Right lobe of liver (tissue), 6 donors: ENCODE data around the gene PER2. TPM values are rescaled to one million over a fixed set of nuclear protein-coding genes. Genes with fewer than 3 reads are reported as not detected.

Source experiments
- ATAC-seq, 4 donors: fragments of 200-7000 bp; cut with Tn5 transposase; one replicate each; pipeline ENCODE4 v1.9.1; 2020; ENCODE audit warnings: mild to moderate bottlenecking in 4 of 4, moderate library complexity in 4 of 4
- DNase-seq, 3 donors: peaks; one replicate each; pipeline ENCODE4 v3.0.0-alpha.2; 2020
- H3K27ac ChIP-seq, 3 donors: fragments of 200-600 bp; one replicate each; pipeline ENCODE4 v1.8.0; 2022
- H3K27me3 ChIP-seq, 2 donors: fragments of 200-600 bp; one replicate each; pipeline ENCODE4 v1.8.0; 2022
- H3K36me3 ChIP-seq, 4 donors: fragments of 200-600 bp; sonication (generic) in 1 of 4; one replicate each; pipeline versions ENCODE4 v1.5.1 to v1.8.0; 2017 to 2022; ENCODE audit warnings: control low read depth in 1 of 4
- H3K4me1 ChIP-seq, 4 donors: fragments of 200-600 bp; sonication (generic) in 1 of 4; one replicate each; pipeline versions ENCODE4 v1.5.1 to v1.8.0; 2017 to 2022; ENCODE audit warnings: control low read depth in 1 of 4
- H3K4me3 ChIP-seq, 3 donors: fragments of 200-600 bp; one replicate each; pipeline ENCODE4 v1.8.0; 2022
- H3K9me3 ChIP-seq, 4 donors: fragments of 200-600 bp; sonication (generic) in 1 of 4; one replicate each; pipeline versions ENCODE4 v1.5.1 to v1.8.0; 2017 to 2022; ENCODE audit warnings: control low read depth in 1 of 4
- CTCF ChIP-seq, 4 donors: fragments of 200-600 bp in 3 of 4; fragments of 450-650 bp in 1 of 4; IDR thresholded peaks; one replicate each; pipeline versions ENCODE4 v1.5.1 to v1.8.0; 2016 to 2022; ENCODE audit warnings: antibody characterized with exemption in 4 of 4, mild to moderate bottlenecking in 2 of 4
- POLR2A ChIP-seq: fragments of 450-650 bp; IDR thresholded peaks from one replicate; pipeline ENCODE4 v1.6.1; 2017; ENCODE audit warnings: antibody characterized with exemption, mild to moderate bottlenecking
- WGBS: methylation state at CpG from one replicate; pipeline ENCODE4 v1.1.6; 2018; ENCODE audit warnings: low coverage, low lambda C conversion rate; ENCODE audit not compliant: insufficient coverage; ENCODE audit errors: missing lambda C conversion rate; 5-methylcytosine and 5-hydroxymethylcytosine counted together
- intact Hi-C, 2 donors: fragments of 100-400 bp; cut with DNase I; formaldehyde crosslinking; loops; one replicate each; pipeline versions ENCODE4 v1.11.2 to v1.14.1; 2022
- total RNA-seq, 6 experiments: library from RNA; depleted of rRNA in 2 of 6; stranded (reverse); fragments of >200 nt in 2 of 6; fragmentation: NEBNext Ultra II Directional in 3 of 6; extraction: Animal tissue kit (Norgen Biotek cat#: 25700) in 3 of 6; gene quantifications; one replicate each; pipeline versions ENCODE4 v1.1.0 to v1.2.4, GENCODE V29; 2016 to 2023
- donor health status: DM: no; HTN: yes; CAD: no.
- donor health status: DM: no; HTN: no; CAD: no.
- donor health status: DM: no; HTN: no; CAD: no.
- donor health status: DM: no; HTN: yes; CAD: no.
- donor health status: DM: no; HTN: yes; CAD: no.

The PER2 gene
- total RNA-seq, 6 experiments from 2014 or later: 4.5 to 12.5 (median 6.1) TPM

DNA sequence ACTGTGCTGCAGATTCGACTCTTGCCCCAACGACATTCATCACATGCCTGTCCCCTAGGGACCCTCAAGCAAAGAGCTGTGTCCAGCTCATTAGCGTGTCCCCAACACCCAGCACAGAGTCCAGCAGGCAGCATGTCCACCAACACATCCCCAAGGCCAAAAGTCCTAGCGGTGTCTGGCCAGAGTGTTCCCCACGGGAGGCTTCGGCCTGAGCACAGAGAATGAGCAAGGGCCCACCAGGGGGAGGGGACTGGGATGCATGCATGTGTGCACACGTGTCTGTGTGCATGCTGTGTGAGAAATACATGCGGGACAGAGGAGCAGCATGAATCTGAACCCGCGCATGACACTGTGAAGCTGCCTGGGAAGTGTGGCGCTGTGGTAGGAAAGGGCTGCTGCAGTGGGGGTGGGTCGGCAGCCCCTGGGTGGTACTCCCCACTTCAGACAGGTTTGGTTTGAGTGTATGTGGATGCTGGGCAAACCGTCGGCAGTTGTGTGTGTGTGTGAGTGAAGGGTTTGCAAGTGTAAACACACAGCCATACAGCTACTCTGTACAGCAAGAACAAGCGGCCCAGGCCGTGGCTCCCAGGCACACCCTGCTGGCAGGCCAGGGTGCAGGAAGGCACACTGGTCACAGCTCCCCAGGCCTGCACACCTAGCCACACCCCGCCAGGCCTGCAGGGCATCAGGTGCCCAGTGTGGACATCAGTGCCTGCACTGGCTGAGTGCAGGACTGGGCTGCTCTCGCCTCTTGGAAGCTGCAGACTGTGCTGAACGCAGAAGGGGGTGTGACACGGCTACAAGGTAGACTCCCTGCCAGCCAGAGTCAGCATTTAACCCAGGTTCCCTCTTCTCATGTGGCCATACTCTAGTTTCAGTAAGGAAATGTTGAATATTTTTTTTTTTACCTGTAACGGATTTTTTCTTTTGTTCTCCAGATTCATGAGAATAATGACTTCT lies 29.1 kb downstream of the PER2 start:
- H3K36me3 ChIP-seq: peaks cover 0 to 24% (median 11%) of the 10 kb centered on the region in 4 donors
- TF ChIP-seq CTCF (IDR thresholded peaks at IDR 0.05): no peak
- TF ChIP-seq POLR2A: no peak
- no peaks in the 10 kb centered on the region for H3K9me3 ChIP-seq
- no peak overlapping the region for H3K4me3 ChIP-seq
- H3K27ac ChIP-seq: no peak overlapping the region
- H3K4me1 ChIP-seq: peaks cover 0 to 26% (median 4%) of the 10 kb centered on the region in 4 donors
- H3K27me3 ChIP-seq: no peaks in the 10 kb centered on the region
- DNase-seq (peak in 2 of 3 donors; percentile 24 to 48), ATAC-seq (no peak)
- 81% methylated on average over 7 of the region's 21 CpGs for WGBS
- intact Hi-C loops: loop anchor here in 1 of 2 donors (5.0 kb wide), 1 partner anchor 78 kb away; no protein-coding TSS in a partner anchor

DNA sequence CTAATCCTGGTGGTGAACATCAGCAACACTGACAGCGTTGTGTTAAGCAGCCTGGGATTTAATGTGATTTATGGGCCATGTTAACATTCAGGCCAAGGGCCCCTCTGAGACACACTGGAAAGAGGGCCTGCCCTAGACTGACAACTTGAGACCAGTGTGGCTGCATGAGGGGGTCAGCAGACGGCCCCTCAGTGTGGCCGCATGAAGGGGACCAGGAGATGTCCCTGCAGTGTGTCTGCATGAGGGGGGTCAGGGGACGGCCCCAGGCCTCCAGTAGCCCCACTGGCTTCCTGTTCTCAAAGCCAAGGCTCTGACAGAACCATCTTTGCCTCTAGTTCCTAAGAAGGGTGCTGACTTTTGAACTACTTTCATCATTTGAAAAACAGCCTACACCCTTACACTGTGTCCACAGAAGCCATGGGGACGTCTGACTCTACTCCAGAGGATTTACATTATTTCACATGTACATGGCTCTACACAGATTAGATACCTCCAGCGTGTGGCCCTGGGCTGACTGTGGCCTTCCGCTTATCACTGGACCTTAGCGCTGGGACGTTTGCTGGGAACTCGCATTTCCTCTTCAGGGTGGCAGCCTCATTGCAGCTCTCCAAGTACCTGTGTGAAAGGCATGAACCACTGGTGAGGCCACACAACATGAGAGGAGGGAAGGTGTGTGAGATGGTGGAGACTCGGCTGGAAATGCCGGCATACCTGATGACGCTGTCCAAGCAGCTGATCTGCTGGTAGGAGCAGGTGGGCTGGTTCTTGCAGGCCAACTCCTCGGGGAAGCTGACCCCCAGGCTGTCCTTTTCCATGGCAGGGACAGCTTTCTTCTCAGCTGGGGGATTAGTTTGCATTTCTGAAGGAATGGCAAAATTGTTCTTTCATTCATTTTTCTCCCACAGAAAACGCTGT lies 30.4 kb downstream of the PER2 start:
- 81% methylated on average over 8 of the region's 15 CpGs for WGBS
- TF ChIP-seq POLR2A (no peak), CTCF (IDR thresholded peaks at IDR 0.05) (no peak)
- ATAC-seq (no peak), DNase-seq (peak in 2 of 3 donors; percentile 12 to 31)
- H3K36me3 ChIP-seq: peaks cover 0 to 31% (median 15%) of the 10 kb centered on the region in 4 donors
- H3K9me3 ChIP-seq: no peaks in the 10 kb centered on the region
- H3K27me3 ChIP-seq: no peaks in the 10 kb centered on the region
- H3K4me3 ChIP-seq: no peak overlapping the region
- peaks cover 0 to 14% (median 2%) of the 10 kb centered on the region in 4 donors for H3K4me1 ChIP-seq
- intact Hi-C loops: loop anchor here in 1 of 2 donors (5.0 kb wide), 1 partner anchor 79 kb away; no protein-coding TSS in a partner anchor
- no peak overlapping the region for H3K27ac ChIP-seq

DNA sequence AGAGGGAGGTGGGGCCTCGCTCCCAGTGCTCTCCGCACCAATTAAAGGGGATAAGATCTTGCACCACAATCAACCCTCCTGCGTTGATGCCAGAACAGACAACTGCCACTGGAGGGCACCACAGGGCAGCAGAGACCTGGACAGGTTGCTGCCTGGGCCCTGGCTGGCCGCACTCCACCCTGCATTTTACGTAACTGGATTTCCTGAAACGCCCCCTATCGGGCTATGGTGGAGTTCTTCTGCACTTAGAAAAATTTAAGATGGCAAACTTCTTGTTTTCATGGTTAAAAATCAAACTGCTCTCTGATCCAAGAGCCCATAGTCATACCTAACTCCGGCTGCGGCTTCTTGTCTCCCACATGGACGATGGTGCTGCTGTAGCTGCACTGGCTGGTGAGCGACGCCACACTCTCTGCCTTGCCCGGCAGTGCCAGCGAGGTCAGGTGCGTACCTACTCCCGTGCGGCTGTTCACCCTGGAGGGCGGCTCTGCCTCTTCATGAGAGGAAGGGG lies 31.8 kb downstream of the PER2 start:
- Histone ChIP-seq H3K27me3 (no peaks in the 10 kb centered on the region), H3K4me1 (peaks cover 0 to 7% (median 0%) of the 10 kb centered on the region in 4 donors), H3K9me3 (no peaks in the 10 kb centered on the region), H3K36me3 (peaks cover 0 to 42% (median 18%) of the 10 kb centered on the region in 4 donors), H3K4me3 (no peak overlapping the region), H3K27ac (peak overlapping the region in 2 of 3 donors; percentile 32 to 64)
- intact Hi-C loops: loop anchor here in 1 of 2 donors (5.0 kb wide), 1 partner anchor 81 kb away; no protein-coding TSS in a partner anchor
- peak; percentile 93 to 99 (median 98) for TF ChIP-seq CTCF (IDR thresholded peaks at IDR 0.05)
- no peak for TF ChIP-seq POLR2A
- 19% methylated on average over 3 of the region's 18 CpGs for WGBS
- DNase-seq (peak; percentile 89 to 94 (median 92)), ATAC-seq (peak; percentile 93 to 97 (median 95))

DNA sequence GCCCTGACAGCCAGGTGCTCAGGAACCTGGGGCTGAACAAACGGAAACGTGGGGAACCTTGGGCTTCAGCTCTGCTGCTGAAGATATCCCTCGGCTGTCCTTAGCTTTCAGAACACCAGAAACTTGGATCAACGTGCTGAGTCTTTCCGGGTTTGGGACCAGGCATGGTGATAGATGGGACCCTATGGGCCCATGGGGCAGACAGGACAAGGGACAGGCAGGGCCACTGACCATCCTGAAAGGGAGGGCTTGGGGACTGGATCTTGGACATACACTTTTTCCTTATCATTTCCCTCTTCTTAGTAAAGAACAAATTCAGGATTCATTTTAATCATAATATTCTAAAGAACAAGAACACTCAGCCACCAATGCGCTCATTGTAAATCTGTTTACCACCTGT lies 32.3 kb downstream of the PER2 start:
- WGBS: 81% methylated on average over 5 of the region's 6 CpGs
- no peaks in the 10 kb centered on the region for H3K27me3 ChIP-seq
- no peak for TF ChIP-seq CTCF (IDR thresholded peaks at IDR 0.05)
- no peak for TF ChIP-seq POLR2A
- H3K4me1 ChIP-seq: peaks cover 0 to 7% (median 0%) of the 10 kb centered on the region in 4 donors
- H3K27ac ChIP-seq: no peak overlapping the region
- H3K36me3 ChIP-seq: peaks cover 0 to 42% (median 18%) of the 10 kb centered on the region in 4 donors
- no peak for ATAC-seq
- H3K9me3 ChIP-seq: no peaks in the 10 kb centered on the region
- H3K4me3 ChIP-seq: no peak overlapping the region
- intact Hi-C loops: loop anchor here in 1 of 2 donors (5.0 kb wide), 1 partner anchor 81 kb away; no protein-coding TSS in a partner anchor
- peak in 2 of 3 donors; percentile 7 to 14 for DNase-seq
